ENCODE measurements around the gene HMGA1.

HMGA1 gene

GRCh38 chr6:34236443-34237315 is at the start of gene HMGA1:
TSS of gene HMGA1 (plus strand) at chr6:34236873. CDS start at chr6:34240781, 3,908 bp downstream.
- H3K4me1 ChIP-seq (ENCODE audit: control insufficient read depth, insufficient read depth, low read length), result peaks cover 15% of the 10 kb centered on the region
- no peaks in the 10 kb centered on the region for H3K27me3 ChIP-seq (replicated peaks; ENCODE audit: control insufficient read depth, insufficient read depth, low read length)
- peaks cover 10% of the 10 kb centered on the region for H3K36me3 ChIP-seq (ENCODE audit: control insufficient read depth, insufficient read depth, low read length, severe bottlenecking)
- DNase-seq (ENCODE audit: low read depth), result peak; percentile 91
- no peaks in the 10 kb centered on the region for H3K9me3 ChIP-seq (ENCODE audit: control insufficient read depth, low read length)
- H3K4me3 ChIP-seq (ENCODE audit: low read length), result peak within 1 kb of the TSS; percentile 83
- peak within 1 kb of the TSS; percentile 84 for H3K9ac ChIP-seq (ENCODE audit: low read length)

GRCh38 chr6:34189806-34190503 is 46.7 kb upstream of the HMGA1 start:
- H3K36me3 ChIP-seq (ENCODE audit: control insufficient read depth, insufficient read depth, low read length, severe bottlenecking), result no peaks in the 10 kb centered on the region
- DNase-seq (ENCODE audit: low read depth), result no peak
- no peak overlapping the region for H3K4me3 ChIP-seq (ENCODE audit: low read length)

GRCh38 chr6:34190504-34191122 is 46.1 kb upstream of the HMGA1 start:
- no peaks in the 10 kb centered on the region for H3K36me3 ChIP-seq (ENCODE audit: control insufficient read depth, insufficient read depth, low read length, severe bottlenecking)
- no peaks in the 10 kb centered on the region for H3K9me3 ChIP-seq (ENCODE audit: control insufficient read depth, low read length)
- H3K9ac ChIP-seq (ENCODE audit: low read length), result no peak overlapping the region
- DNase-seq (ENCODE audit: low read depth), result no peak
- no peak overlapping the region for H3K4me3 ChIP-seq (ENCODE audit: low read length)
- no peaks in the 10 kb centered on the region for H3K4me1 ChIP-seq (ENCODE audit: control insufficient read depth, insufficient read depth, low read length)
- H3K27me3 ChIP-seq (replicated peaks; ENCODE audit: control insufficient read depth, insufficient read depth, low read length), result no peaks in the 10 kb centered on the region

More at GRCh38 chr6:34189806-34190503, 46.7 kb upstream of the HMGA1 start:
- no peaks in the 10 kb centered on the region for H3K9me3 ChIP-seq (ENCODE audit: control insufficient read depth, low read length)
- H3K4me1 ChIP-seq (ENCODE audit: control insufficient read depth, insufficient read depth, low read length), result no peaks in the 10 kb centered on the region
- no peak overlapping the region for H3K9ac ChIP-seq (ENCODE audit: low read length)
- no peaks in the 10 kb centered on the region for H3K27me3 ChIP-seq (replicated peaks; ENCODE audit: control insufficient read depth, insufficient read depth, low read length)

GRCh38 chr6:34194772-34195171 is 41.9 kb upstream of the HMGA1 start:
- Histone ChIP-seq H3K4me1 (ENCODE audit: control insufficient read depth, insufficient read depth, low read length) (peaks cover 6% of the 10 kb centered on the region), H3K9ac (ENCODE audit: low read length) (no peak overlapping the region), H3K9me3 (ENCODE audit: control insufficient read depth, low read length) (no peaks in the 10 kb centered on the region)

GRCh38 chr6:34195726-34196115 is 41.0 kb upstream of the HMGA1 start:
- peak overlapping the region; percentile 75 for H3K9ac ChIP-seq (ENCODE audit: low read length)
- no peak for DNase-seq (ENCODE audit: low read depth)
- peaks cover 10% of the 10 kb centered on the region for H3K4me1 ChIP-seq (ENCODE audit: control insufficient read depth, insufficient read depth, low read length)
- peak overlapping the region; percentile 80 for H3K4me3 ChIP-seq (ENCODE audit: low read length)
- H3K36me3 ChIP-seq (ENCODE audit: control insufficient read depth, insufficient read depth, low read length, severe bottlenecking), result no peaks in the 10 kb centered on the region
- H3K27me3 ChIP-seq (replicated peaks; ENCODE audit: control insufficient read depth, insufficient read depth, low read length), result no peaks in the 10 kb centered on the region
- no peaks in the 10 kb centered on the region for H3K9me3 ChIP-seq (ENCODE audit: control insufficient read depth, low read length)

More at GRCh38 chr6:34194772-34195171, 41.9 kb upstream of the HMGA1 start:
- no peaks in the 10 kb centered on the region for H3K36me3 ChIP-seq (ENCODE audit: control insufficient read depth, insufficient read depth, low read length, severe bottlenecking)
- DNase-seq (ENCODE audit: low read depth), result no peak
- no peaks in the 10 kb centered on the region for H3K27me3 ChIP-seq (replicated peaks; ENCODE audit: control insufficient read depth, insufficient read depth, low read length)
- H3K4me3 ChIP-seq (ENCODE audit: low read length), result no peak overlapping the region

- Histone ChIP-seq H3K27me3 (replicated peaks; ENCODE audit: control insufficient read depth, insufficient read depth, low read length) (no peaks in the 10 kb centered on the region), H3K4me3 (ENCODE audit: low read length) (peak overlapping the region; percentile 80), H3K4me1 (ENCODE audit: control insufficient read depth, insufficient read depth, low read length) (peaks cover 10% of the 10 kb centered on the region), H3K9me3 (ENCODE audit: control insufficient read depth, low read length) (no peaks in the 10 kb centered on the region), H3K36me3 (ENCODE audit: control insufficient read depth, insufficient read depth, low read length, severe bottlenecking) (no peaks in the 10 kb centered on the region), H3K9ac (ENCODE audit: low read length) (peak overlapping the region; percentile 75)
- DNase-seq (ENCODE audit: low read depth), result peak; percentile 91
Observed at GRCh38 chr6:34196116-34196832, 40.4 kb upstream of the HMGA1 start.

GRCh38 chr6:34196833-34197195 is 39.9 kb upstream of the HMGA1 start:
- no peak for DNase-seq (ENCODE audit: low read depth)
- Histone ChIP-seq H3K36me3 (ENCODE audit: control insufficient read depth, insufficient read depth, low read length, severe bottlenecking) (no peaks in the 10 kb centered on the region), H3K9ac (ENCODE audit: low read length) (peak overlapping the region; percentile 75), H3K9me3 (ENCODE audit: control insufficient read depth, low read length) (no peaks in the 10 kb centered on the region), H3K27me3 (replicated peaks; ENCODE audit: control insufficient read depth, insufficient read depth, low read length) (no peaks in the 10 kb centered on the region), H3K4me1 (ENCODE audit: control insufficient read depth, insufficient read depth, low read length) (peaks cover 10% of the 10 kb centered on the region), H3K4me3 (ENCODE audit: low read length) (peak overlapping the region; percentile 80)

GRCh38 chr6:34200340-34200971 is 36.2 kb upstream of the HMGA1 start:
- Histone ChIP-seq H3K4me1 (ENCODE audit: control insufficient read depth, insufficient read depth, low read length) (peaks cover 10% of the 10 kb centered on the region), H3K4me3 (ENCODE audit: low read length) (no peak overlapping the region), H3K9me3 (ENCODE audit: control insufficient read depth, low read length) (no peaks in the 10 kb centered on the region), H3K27me3 (replicated peaks; ENCODE audit: control insufficient read depth, insufficient read depth, low read length) (no peaks in the 10 kb centered on the region), H3K9ac (ENCODE audit: low read length) (no peak overlapping the region), H3K36me3 (ENCODE audit: control insufficient read depth, insufficient read depth, low read length, severe bottlenecking) (no peaks in the 10 kb centered on the region)
- DNase-seq (ENCODE audit: low read depth), result peak; percentile 7

GRCh38 chr6:34201455-34202107 is 35.1 kb upstream of the HMGA1 start:
- no peaks in the 10 kb centered on the region for H3K27me3 ChIP-seq (replicated peaks; ENCODE audit: control insufficient read depth, insufficient read depth, low read length)
- peaks cover 6% of the 10 kb centered on the region for H3K4me1 ChIP-seq (ENCODE audit: control insufficient read depth, insufficient read depth, low read length)
- no peak overlapping the region for H3K9ac ChIP-seq (ENCODE audit: low read length)
- no peaks in the 10 kb centered on the region for H3K9me3 ChIP-seq (ENCODE audit: control insufficient read depth, low read length)
- no peaks in the 10 kb centered on the region for H3K36me3 ChIP-seq (ENCODE audit: control insufficient read depth, insufficient read depth, low read length, severe bottlenecking)
- DNase-seq (ENCODE audit: low read depth), result no peak
- no peak overlapping the region for H3K4me3 ChIP-seq (ENCODE audit: low read length)
